Measurements from ENCODE around the gene MBD6.

GRCh38 chr12:57547288-57548012 is 24.8 kb downstream of the MBD6 start:
- TF ChIP-seq POLR2AphosphoS5 (IDR thresholded peaks at IDR 0.05) (no peak), CTCF (IDR thresholded peaks at IDR 0.05) (no peak)
